Measurements from ENCODE around the gene DGKI.

The DGKI gene

GRCh38 chr7:137652721-137653120, 194.1 kb downstream of the DGKI start:
- DNase-seq (ENCODE audit: low spot score): no peak

- DNase-seq (ENCODE audit: low spot score): no peak
These were observed 198.7 kb downstream of the DGKI start for GRCh38 chr7:137647905-137648565.

- no peak for DNase-seq (ENCODE audit: low spot score)
These were observed 204.3 kb downstream of the DGKI start for GRCh38 chr7:137642472-137642871.

GRCh38 chr7:137642031-137642430, 204.7 kb downstream of the DGKI start:
- no peak for DNase-seq (ENCODE audit: low spot score)

- DNase-seq (ENCODE audit: low spot score): no peak
These were observed 210.4 kb downstream of the DGKI start for GRCh38 chr7:137636376-137636775.

GRCh38 chr7:137635874-137636273, 210.9 kb downstream of the DGKI start:
- no peak for DNase-seq (ENCODE audit: low spot score)

- DNase-seq (ENCODE audit: low spot score): no peak
These were observed 211.6 kb downstream of the DGKI start for GRCh38 chr7:137635132-137635531.

- DNase-seq (ENCODE audit: low spot score): no peak
These were observed 212.4 kb downstream of the DGKI start for GRCh38 chr7:137634356-137634755.

- DNase-seq (ENCODE audit: low spot score): no peak
These were observed 213.6 kb downstream of the DGKI start for GRCh38 chr7:137633133-137633532.

GRCh38 chr7:137628216-137628615, 218.6 kb downstream of the DGKI start:
- DNase-seq (ENCODE audit: low spot score): no peak

GRCh38 chr7:137626469-137627067, 220.2 kb downstream of the DGKI start:
- DNase-seq (ENCODE audit: low spot score): peak; percentile 81

- DNase-seq (ENCODE audit: low spot score): no peak
These were observed 221.6 kb downstream of the DGKI start for GRCh38 chr7:137625197-137625596.

- DNase-seq (ENCODE audit: low spot score): no peak
These were observed 227.6 kb downstream of the DGKI start for GRCh38 chr7:137619181-137619580.

- DNase-seq (ENCODE audit: low spot score): no peak
These were observed 228.0 kb downstream of the DGKI start for GRCh38 chr7:137618748-137619147.

- no peak for DNase-seq (ENCODE audit: low spot score)
These were observed 233.7 kb downstream of the DGKI start for GRCh38 chr7:137613006-137613525.

GRCh38 chr7:137611606-137612005, 235.2 kb downstream of the DGKI start:
- DNase-seq (ENCODE audit: low spot score): no peak

GRCh38 chr7:137609500-137609899, 237.3 kb downstream of the DGKI start:
- DNase-seq (ENCODE audit: low spot score): no peak

- DNase-seq (ENCODE audit: low spot score): peak; percentile 65
These were observed 240.6 kb downstream of the DGKI start for GRCh38 chr7:137606061-137606674.

- DNase-seq (ENCODE audit: low spot score): no peak
These were observed 243.7 kb downstream of the DGKI start for GRCh38 chr7:137603043-137603442.

- DNase-seq (ENCODE audit: low spot score): no peak
These were observed 245.1 kb downstream of the DGKI start for GRCh38 chr7:137601642-137602041.

GRCh38 chr7:137597856-137598255, 248.9 kb downstream of the DGKI start:
- no peak for DNase-seq (ENCODE audit: low spot score)

- no peak for DNase-seq (ENCODE audit: low spot score)
These were observed 253.6 kb downstream of the DGKI start for GRCh38 chr7:137593115-137593711.

Data from NAMALWA (cell line).